ENCODE results near the gene FAM184B. TPM values are rescaled to one million over a fixed set of nuclear protein-coding genes. Genes with fewer than 3 reads are reported as not detected.

The FAM184B gene
- total RNA-seq, 4 donors from 2014 or later, result 0.07 to 0.13 TPM; not detected in 2

DNA sequence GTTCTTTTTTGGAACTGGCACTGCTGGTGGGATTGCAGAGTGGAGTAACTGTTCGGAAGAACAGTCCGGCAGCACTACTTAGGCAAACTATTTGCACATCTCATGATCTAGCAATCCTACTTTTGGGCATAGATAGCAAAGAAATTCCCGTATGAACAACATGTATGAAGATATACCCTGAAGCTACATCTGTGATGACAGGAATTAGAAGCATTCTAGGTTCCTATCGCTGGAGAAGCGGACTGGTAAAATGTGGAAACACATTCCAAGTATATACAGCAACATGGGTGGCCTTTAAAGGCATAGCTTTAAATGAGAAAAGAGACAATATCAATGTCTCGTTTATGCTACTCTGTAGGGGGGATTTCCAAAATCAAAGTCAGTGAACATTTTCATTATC lies 26.0 kb upstream of the FAM184B start:
- intact Hi-C loops (cut with DNase I; ENCODE audit: low total_unique reads), result no loop called here
- DNase-seq (ENCODE audit: low spot score in 2 of 2), result no peak
- no peak for TF ChIP-seq POLR2A (IDR thresholded peaks at IDR 0.05)
- 26 to 27% methylated on average over 6 of the region's 6 CpGs for WGBS, 2 donors
- H3K4me3 ChIP-seq (ENCODE audit: low read depth, poor library complexity, severe bottlenecking), result no peak overlapping the region

DNA sequence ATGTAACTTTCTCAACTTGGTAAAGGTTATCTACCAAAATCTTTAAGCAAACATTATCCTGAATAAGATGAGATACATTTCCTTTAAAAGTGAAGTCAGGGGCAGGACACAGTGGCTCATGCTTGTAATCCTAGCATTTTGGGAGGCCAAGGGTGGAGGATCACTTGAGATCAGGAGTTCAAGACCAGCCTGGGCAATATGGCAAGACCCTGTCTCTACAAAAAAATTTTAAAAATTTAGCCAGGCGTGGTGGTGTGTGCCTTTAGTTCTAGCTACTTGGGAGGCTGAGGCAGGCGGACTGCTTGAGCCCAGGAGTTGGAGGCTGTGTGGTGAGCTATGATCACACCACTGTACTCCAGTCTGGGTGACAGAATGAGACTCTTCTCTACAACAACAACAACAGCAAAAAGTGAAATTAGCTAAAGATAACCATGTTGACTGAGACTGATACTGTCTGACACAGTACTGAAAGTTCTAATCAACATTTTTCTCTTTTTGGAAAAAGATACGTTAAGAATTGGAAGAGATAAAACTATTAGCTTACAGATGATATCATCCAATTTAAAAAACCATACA lies 24.2 kb upstream of the FAM184B start:
- H3K4me3 ChIP-seq (ENCODE audit: low read depth, poor library complexity, severe bottlenecking), result no peak overlapping the region
- no peak for DNase-seq (ENCODE audit: low spot score in 2 of 2)
- 84 to 87% methylated on average over 3 of the region's 3 CpGs for WGBS, 2 donors
- TF ChIP-seq POLR2A (IDR thresholded peaks at IDR 0.05), result no peak
- TF ChIP-seq, protein P1, sequence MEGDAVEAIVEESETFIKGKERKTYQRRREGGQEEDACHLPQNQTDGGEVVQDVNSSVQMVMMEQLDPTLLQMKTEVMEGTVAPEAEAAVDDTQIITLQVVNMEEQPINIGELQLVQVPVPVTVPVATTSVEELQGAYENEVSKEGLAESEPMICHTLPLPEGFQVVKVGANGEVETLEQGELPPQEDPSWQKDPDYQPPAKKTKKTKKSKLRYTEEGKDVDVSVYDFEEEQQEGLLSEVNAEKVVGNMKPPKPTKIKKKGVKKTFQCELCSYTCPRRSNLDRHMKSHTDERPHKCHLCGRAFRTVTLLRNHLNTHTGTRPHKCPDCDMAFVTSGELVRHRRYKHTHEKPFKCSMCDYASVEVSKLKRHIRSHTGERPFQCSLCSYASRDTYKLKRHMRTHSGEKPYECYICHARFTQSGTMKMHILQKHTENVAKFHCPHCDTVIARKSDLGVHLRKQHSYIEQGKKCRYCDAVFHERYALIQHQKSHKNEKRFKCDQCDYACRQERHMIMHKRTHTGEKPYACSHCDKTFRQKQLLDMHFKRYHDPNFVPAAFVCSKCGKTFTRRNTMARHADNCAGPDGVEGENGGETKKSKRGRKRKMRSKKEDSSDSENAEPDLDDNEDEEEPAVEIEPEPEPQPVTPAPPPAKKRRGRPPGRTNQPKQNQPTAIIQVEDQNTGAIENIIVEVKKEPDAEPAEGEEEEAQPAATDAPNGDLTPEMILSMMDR (IDR thresholded peaks at IDR 0.05), result no peak
- intact Hi-C loops (cut with DNase I; ENCODE audit: low total_unique reads), result no loop called here

DNA sequence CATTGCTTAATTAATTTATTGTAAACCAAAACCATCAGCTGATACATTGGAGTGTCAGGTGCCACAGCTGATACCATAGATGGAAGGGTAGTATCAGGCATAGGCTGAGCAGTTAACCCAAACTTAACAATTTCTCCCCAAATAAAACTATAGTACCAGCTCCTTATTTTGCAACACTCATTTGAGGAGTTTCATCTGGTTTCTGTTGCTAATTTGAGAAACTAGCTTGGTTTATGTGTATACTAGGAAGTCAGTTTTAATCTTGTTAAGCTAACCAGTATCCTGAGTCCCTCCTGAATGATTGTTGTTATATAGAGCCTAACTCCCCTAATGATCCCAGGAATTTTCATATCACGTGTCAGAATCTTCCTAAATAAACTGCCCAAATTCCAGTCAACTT lies 16.4 kb upstream of the FAM184B start:
- WGBS, 2 donors, result 97 to 100% methylated on average over 1 of the region's 1 CpG
- DNase-seq (ENCODE audit: low spot score in 2 of 2), result no peak
- no peak overlapping the region for H3K4me3 ChIP-seq (ENCODE audit: low read depth, poor library complexity, severe bottlenecking)
- no peak for TF ChIP-seq POLR2A (IDR thresholded peaks at IDR 0.05)
- TF ChIP-seq, protein P1 (IDR thresholded peaks at IDR 0.05), result no peak
- intact Hi-C loops (cut with DNase I; ENCODE audit: low total_unique reads), result no loop called here

DNA sequence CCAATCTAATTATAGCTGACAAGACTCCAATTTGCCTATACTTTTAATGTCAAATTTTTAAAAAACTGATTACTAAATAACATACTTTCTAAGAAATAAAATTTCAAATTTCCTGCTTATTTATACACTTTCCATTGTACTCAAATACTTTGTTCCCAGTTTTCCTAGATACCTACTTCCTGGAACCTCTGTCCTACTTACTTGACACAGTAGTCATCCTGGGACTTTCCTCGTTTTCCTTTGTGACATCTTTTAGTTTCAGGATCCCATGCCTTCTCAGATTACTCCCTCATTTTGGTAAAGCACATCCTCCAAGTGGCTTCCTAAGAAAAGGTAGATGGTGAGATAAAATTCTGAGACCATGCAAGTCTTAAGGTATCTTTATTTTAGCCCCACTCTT lies 13.3 kb upstream of the FAM184B start:
- no peak overlapping the region for H3K4me3 ChIP-seq (ENCODE audit: low read depth, poor library complexity, severe bottlenecking)
- intact Hi-C loops (cut with DNase I; ENCODE audit: low total_unique reads), result no loop called here
- WGBS, 2 donors, result 65% methylated on average over 1 of the region's 1 CpG
- TF ChIP-seq POLR2A (IDR thresholded peaks at IDR 0.05), result no peak
- TF ChIP-seq, protein P1 (IDR thresholded peaks at IDR 0.05), result no peak
- no peak for DNase-seq (ENCODE audit: low spot score in 2 of 2)

DNA sequence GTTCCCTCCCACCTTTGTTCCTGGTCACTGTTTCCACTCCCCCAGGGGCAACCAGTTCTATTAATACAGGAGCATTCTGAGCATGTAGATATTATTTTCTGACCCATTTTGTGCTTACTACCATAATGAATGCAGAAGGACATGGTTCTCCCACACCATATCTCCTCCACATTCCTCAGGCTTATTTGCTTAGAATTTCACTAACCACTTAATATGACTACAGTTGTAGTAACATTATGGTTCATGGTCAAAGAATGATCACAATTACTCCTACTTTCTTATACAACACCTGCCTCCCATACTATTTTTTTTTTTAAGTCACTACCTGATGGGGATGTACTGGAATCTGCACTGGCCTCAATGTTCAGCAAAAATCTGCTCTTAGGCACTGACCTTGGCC lies 7.5 kb upstream of the FAM184B start:
- no peak for DNase-seq (ENCODE audit: low spot score in 2 of 2)
- no peak overlapping the region for H3K4me3 ChIP-seq (ENCODE audit: low read depth, poor library complexity, severe bottlenecking)
- TF ChIP-seq, protein P1 (IDR thresholded peaks at IDR 0.05), result no peak
- TF ChIP-seq POLR2A (IDR thresholded peaks at IDR 0.05), result no peak
- intact Hi-C loops (cut with DNase I; ENCODE audit: low total_unique reads), result no loop called here

DNA sequence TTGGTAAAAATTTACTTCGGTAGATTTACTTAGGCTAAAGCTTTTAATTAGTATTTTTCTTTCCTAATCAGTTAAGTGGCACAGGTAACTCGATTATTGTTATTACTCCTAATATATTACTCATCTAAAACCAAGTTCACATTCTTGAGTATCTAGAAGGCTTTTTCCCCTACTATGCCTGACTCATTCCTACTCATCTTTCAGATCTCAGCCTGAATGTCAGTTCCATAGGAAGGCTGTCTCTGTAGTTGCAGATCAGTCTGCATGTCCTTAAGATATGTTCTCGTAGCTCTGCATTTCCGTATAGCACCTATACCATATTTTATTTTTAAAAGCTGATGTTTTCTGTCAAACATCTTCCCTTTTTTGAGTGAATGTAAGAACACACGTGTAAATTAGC lies 5.9 kb upstream of the FAM184B start:
- 72 to 77% methylated on average over 5 of the region's 5 CpGs for WGBS, 2 donors
- no peak for DNase-seq (ENCODE audit: low spot score in 2 of 2)
- TF ChIP-seq POLR2A (IDR thresholded peaks at IDR 0.05), result no peak
- TF ChIP-seq, protein P1 (IDR thresholded peaks at IDR 0.05), result no peak
- no peak overlapping the region for H3K4me3 ChIP-seq (ENCODE audit: low read depth, poor library complexity, severe bottlenecking)
- intact Hi-C loops (cut with DNase I; ENCODE audit: low total_unique reads), result no loop called here

Measured in lower leg skin (tissue), 4 donors.